Upper lobe of left lung (tissue), 4 donors: ENCODE measurements around the gene UBL3.

Experiments used
- EP300 ChIP-seq, 4 donors: sonication (generic); formaldehyde crosslinking; IDR thresholded peaks; one replicate each; pipeline ENCODE4 v1.5.1; 2017; ENCODE audit warnings: antibody characterized with exemption in 4 of 4, control low read depth in 2 of 4
- POLR2A ChIP-seq, 4 donors: fragments of 450-650 bp; IDR thresholded peaks; one replicate each; pipeline ENCODE4 v1.5.1; 2016 to 2017; ENCODE audit warnings: antibody characterized with exemption in 4 of 4, mild to moderate bottlenecking in 2 of 4
- POLR2AphosphoS5 ChIP-seq, 2 donors: sonication (generic); formaldehyde crosslinking; IDR thresholded peaks; one replicate each; pipeline ENCODE4 v1.5.1; 2017; ENCODE audit warnings: antibody characterized with exemption in 2 of 2
- TF ChIP-seq, protein P1 (sequence below), 6 experiments: fragments of 450-650 bp in 4 of 6; fragments of 200-600 bp in 2 of 6; sonication (generic) in 2 of 6; IDR thresholded peaks; one replicate each; pipeline ENCODE4 v1.5.1; 2016 to 2019; ENCODE audit warnings: antibody characterized with exemption in 6 of 6

- TF ChIP-seq EP300 (IDR thresholded peaks at IDR 0.05) (no peak), POLR2A (IDR thresholded peaks at IDR 0.05) (no peak), POLR2AphosphoS5 (IDR thresholded peaks at IDR 0.05) (no peak)
- TF ChIP-seq, protein P1, sequence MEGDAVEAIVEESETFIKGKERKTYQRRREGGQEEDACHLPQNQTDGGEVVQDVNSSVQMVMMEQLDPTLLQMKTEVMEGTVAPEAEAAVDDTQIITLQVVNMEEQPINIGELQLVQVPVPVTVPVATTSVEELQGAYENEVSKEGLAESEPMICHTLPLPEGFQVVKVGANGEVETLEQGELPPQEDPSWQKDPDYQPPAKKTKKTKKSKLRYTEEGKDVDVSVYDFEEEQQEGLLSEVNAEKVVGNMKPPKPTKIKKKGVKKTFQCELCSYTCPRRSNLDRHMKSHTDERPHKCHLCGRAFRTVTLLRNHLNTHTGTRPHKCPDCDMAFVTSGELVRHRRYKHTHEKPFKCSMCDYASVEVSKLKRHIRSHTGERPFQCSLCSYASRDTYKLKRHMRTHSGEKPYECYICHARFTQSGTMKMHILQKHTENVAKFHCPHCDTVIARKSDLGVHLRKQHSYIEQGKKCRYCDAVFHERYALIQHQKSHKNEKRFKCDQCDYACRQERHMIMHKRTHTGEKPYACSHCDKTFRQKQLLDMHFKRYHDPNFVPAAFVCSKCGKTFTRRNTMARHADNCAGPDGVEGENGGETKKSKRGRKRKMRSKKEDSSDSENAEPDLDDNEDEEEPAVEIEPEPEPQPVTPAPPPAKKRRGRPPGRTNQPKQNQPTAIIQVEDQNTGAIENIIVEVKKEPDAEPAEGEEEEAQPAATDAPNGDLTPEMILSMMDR (IDR thresholded peaks at IDR 0.05) = no peak
Observed at GRCh38 chr13:29800687-29801086, 49.7 kb downstream of the UBL3 start.
